DMS 273 (cell line): Measurements from ENCODE around the gene CRABP2.

Experiments
- DNase-seq: peaks from one replicate; lab custom pipeline; 2025; ENCODE audit not compliant: unreplicated experiment; lab: John Stamatoyannopoulos, UW

CRABP2 gene

GRCh38 chr1:156691665-156692440 is 13.5 kb downstream of the CRABP2 start:
- peak; percentile 55 for DNase-seq

- no peak for DNase-seq
These were observed 14.2 kb downstream of the CRABP2 start for GRCh38 chr1:156691191-156691590.

GRCh38 chr1:156690675-156691036 is 14.7 kb downstream of the CRABP2 start:
- DNase-seq: no peak

- peak; percentile 57 for DNase-seq
These were observed 15.3 kb downstream of the CRABP2 start for GRCh38 chr1:156689953-156690674.

- DNase-seq: peak; percentile 94
These were observed 16.1 kb downstream of the CRABP2 start for GRCh38 chr1:156689035-156689952.

GRCh38 chr1:156684227-156684782 is 21.1 kb downstream of the CRABP2 start:
- no peak for DNase-seq

- peak; percentile 24 for DNase-seq
These were observed 23.1 kb downstream of the CRABP2 start for GRCh38 chr1:156682166-156682890.

GRCh38 chr1:156681196-156681960 is 24.0 kb downstream of the CRABP2 start:
- DNase-seq: no peak

- DNase-seq: no peak
These were observed 25.3 kb downstream of the CRABP2 start for GRCh38 chr1:156680056-156680455.

GRCh38 chr1:156677616-156678596 is 27.5 kb downstream of the CRABP2 start:
- peak; percentile 88 for DNase-seq

- peak; percentile 47 for DNase-seq
These were observed 28.4 kb downstream of the CRABP2 start, which contains the start of gene NES for GRCh38 chr1:156676820-156677615. TSS of gene NES (minus strand) at chr1:156677407. CDS start at chr1:156677264, 143 bp downstream.

- peak; percentile 30 for DNase-seq
These were observed 29.1 kb downstream of the CRABP2 start for GRCh38 chr1:156676114-156676819.

GRCh38 chr1:156675210-156676113 is 29.9 kb downstream of the CRABP2 start:
- DNase-seq: peak; percentile 80

GRCh38 chr1:156673387-156674121 is 31.8 kb downstream of the CRABP2 start:
- DNase-seq: peak; percentile 58

- no peak for DNase-seq
These were observed 33.6 kb downstream of the CRABP2 start for GRCh38 chr1:156671804-156672203.
